ENCODE measurements around the gene CENPE.
A peak's percentile ranks its signal among the peaks of the same experiment; 100 is the strongest.

CENPE gene

DNA sequence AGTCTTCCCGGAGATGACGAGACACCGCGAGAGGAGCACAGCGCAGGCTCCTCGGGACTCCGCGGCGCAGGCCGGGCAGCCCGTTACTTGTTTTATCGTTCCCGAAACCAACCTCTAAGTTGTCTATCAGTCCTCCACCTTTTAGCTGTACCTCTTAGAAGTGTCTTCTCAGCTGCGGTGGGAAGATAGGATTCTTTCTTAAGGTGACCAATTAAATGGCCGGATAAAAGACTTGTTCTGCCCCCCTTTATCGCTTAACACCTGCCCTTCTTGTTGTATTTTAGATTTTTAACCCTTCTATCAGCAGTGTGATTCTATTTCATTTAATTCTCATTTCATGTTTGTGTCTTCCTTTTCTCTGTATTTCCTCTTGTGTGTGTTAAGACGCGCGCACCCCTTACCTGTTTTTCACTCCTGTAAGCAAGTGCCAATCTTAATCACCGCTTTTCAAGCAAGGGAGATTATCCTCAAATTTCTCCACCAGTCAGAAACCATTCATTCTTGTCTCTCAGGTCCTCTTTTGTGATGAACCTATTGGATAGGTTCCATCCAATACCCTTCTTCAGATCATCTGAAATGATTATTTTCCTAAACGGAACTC, 121.3 kb downstream of the CENPE start, which contains the start of gene SLC9B2:
Gene SLC9B2 (minus strand): TSS at position 15 of the 601 bp plus-strand sequence. CDS start 9,211 bp downstream, outside the sequence.
- no peak for DNase-seq (ENCODE audit: low read depth)

DNA sequence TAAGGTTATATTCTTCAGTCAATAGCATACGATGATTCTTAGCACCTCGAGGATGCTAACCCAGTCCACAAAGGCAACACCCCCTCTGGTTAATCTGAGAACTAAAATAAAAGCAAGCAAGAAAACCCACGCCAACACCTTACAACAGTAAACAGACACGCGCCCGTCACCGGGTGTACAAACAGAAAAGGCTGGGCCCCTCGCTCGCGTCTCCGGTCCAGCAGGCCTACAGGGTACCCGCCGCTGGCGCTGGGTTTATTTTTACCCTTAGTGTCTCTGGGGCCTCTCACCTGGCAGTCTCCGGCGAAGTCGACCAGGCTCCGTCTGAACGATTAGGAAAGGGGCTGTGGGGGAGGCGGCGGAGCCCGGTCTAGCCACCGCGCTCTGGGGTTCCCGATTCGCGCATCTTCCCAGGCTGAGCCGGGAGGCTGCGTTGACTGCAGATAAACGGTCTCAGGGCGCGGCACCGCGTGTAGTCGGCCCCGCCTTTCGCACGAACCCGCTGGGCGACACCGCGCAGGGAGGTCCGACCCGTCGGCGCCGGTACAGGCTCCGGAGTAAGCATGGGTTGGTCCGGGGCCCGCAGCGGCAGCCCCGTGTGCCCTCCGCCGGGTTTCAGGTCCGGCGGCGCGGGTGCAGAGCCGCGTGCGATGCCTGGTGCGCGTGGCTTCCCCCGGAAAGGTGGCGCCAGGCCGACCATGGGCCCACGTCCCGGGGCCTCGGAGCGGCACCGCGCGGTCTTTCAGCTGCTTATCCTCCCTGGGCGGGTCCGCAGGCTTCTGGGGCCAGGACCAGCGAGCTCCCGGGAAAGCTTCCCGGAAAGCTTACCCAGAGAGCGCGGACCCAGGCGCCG, 122.0 kb downstream of the CENPE start:
- peak; percentile 71 for DNase-seq (ENCODE audit: low read depth)

DNA sequence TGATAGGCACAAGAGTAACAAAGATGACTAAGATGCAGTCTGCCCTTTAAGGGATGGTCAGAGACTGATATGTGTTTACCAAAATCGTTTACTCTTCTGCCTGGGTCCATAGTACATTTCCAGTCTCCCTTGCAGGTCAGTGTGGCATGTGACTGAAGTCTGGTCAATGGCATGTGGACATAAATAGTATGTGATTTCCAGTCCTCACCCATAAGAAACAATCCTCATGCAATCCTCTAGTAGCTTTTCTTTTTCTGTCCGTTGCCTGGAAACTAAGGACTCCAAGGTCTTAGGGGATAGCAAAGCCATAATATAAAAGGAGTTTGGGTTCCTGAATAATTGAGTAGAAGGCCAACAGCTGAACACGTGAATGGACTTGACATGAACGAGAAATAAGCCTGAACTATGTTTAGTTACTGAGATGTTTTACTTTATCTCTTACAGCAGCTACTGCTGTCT, 122.7 kb downstream of the CENPE start:
- peak; percentile 44 for DNase-seq (ENCODE audit: low read depth)

DNA sequence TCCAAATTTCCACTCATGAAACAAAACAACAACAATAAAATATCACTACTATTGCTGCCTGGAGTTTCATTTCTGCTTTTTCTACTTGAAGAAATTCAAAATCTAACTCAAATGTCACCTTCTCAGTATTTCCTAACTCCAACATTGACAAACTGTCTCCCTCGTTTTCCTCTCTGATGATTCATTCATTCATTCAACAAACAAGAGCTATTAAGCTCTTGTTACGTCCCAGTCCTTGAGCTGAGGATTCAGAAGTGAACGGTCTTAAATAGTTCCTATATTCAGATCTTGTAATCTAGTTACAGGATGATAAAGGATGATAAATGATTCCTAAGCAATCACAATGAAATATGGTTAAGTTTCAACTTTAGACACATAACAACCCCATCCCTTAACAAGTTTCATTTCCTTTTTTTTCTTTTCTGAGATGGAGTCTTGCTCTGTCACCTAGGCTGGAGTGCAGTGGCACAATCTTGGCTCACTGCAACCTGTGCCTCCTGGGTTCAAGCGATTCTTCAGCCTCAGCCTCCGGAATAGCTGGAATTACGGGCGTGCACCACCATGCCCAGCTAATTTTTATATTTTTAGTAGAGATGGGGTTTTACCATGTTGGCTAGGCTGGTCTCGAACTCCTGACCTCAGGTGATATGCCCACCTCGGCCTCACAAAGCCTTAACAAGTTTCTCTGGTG, 123.3 kb downstream of the CENPE start:
- DNase-seq (ENCODE audit: low read depth) = peak; percentile 40

DNA sequence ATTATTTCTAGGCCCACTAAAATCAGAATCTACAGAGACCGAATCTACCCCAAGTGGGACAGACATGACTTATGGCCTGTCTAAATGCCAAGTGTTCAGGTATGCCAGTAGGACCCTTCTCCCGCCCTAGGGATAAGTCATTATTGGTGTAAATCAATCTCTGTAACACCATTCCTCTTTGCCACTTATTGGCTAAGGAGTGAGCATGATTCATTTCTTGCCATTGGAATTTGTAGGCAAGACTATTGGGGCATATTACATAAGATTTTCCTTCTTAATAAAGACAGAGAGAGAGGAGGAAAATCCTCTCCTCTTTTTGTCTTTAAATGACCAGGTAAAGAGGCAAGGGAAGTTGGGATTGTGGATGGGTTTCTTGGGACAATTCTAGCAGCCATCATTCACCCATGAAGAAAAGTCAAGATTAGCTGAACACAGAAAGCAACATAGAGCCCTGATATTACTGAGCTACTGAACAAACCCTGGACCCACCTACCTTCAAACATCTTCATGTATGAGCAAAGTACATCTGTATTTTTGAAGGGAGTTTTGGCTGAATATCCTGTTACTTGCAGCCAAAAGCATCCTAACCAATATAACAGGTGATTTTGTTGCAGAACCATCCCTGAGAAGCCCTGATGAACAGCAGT, 124.2 kb downstream of the CENPE start:
- DNase-seq (ENCODE audit: low read depth) = peak; percentile 10

DNA sequence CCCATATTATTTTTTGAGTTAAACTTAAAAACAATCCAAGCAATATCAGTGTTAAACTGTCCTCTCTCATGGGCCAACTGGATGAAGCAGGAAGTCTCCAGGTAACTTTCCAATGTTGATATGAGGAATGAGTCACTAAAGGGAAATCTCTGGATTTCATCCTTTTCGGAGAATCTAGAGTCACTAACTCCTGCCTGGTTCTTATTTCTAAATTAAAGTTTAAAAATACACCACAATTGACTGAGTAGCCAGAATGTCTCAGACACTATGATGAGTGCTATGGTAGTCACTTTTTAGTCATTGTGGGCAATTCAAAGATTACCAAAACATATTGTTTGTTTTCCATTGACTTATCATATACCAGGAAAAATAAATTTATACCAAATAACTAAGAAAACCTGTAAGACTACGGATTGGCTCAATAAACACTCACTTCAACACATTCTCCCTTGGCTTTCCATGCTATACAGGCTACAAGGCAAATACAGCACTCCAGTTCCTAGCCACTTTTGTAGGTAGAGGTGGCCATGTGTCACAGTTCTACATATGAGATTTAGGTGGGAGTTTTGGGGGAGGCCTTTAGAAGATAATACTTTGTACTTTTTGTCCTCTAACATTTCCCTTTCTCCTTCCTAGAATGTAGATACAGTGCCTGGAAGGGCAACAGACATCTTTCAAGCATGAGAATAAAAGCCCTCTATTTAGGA, 130.1 kb downstream of the CENPE start:
- DNase-seq (ENCODE audit: low read depth) = peak; percentile 68

DNA sequence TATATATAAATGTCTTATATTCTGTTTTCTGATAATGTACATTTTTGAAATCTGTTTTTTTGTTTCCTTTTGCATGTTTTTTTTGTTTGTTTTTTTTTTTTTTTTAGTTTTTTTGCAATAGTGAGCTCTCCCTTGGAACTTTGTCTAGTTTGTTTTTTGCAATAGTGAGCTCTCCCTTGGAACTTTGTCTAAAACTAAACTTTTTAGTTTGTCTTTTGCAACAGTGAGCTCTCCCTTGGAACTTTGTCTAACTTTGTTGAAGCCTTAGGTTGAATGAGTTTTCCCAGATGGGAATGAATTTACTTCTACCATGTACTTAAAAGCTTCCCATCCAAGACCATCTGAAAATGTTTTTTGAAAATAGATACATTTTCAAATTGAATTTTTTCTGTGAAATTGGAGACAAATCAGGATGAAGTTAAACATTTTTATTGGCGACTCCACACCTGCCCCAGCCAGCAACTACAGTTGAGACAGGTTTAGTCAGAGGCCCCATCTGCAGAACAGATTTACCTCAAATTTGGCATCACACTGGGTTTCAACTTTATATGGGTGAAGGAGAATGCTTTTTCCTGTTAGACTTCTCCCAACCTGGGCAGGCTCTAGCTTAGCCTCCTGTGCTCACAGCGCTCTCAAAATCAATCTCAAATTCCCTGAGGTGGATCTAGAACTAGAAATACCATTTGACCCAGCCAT, 137.5 kb downstream of the CENPE start:
- no peak for DNase-seq (ENCODE audit: low read depth)
